Stimulated activated CD4-positive, alpha-beta T cell treated with anti-CD3 and anti-CD28 coated beads, Interleukin-1b, Interleukin-23, amount 100 ng/mL, for 24 hours (primary cell): ENCODE measurements around the gene DAZ2.
"Not testable (repeated sequence)": the region's sequence is repeated elsewhere in the genome, so short reads cannot be mapped to it uniquely, and the experiment has no call there.

ENCODE experiments used
- DNase-seq, 4 experiments: peaks; one replicate each; pipeline ENCODE4 v3.0.0-alpha.2; 2020; ENCODE audit warnings: low read depth in 4 of 4, low spot score in 1 of 4

DAZ2 gene

GRCh38 chrY:23219233-23219632, at the start of gene DAZ2:
TSS of gene DAZ2 (plus strand) at chrY:23219533. CDS start at chrY:23219741, 208 bp downstream.
- not testable (repeated sequence) for DNase-seq

- DNase-seq: not testable (repeated sequence)
Measured at GRCh38 chrY:23198908-23199307, 20.4 kb upstream of the DAZ2 start, which contains the start of gene DAZ1. TSS of gene DAZ1 (minus strand) at chrY:23199008. CDS start at chrY:23198800, 208 bp downstream.

- DNase-seq: not testable (repeated sequence)
Measured at GRCh38 chrY:23207455-23207854, 11.9 kb upstream of the DAZ2 start.

- not testable (repeated sequence) for DNase-seq
Measured at GRCh38 chrY:23209802-23210495, 9.4 kb upstream of the DAZ2 start.

- DNase-seq: not testable (repeated sequence)
Measured at GRCh38 chrY:23210681-23211080, 8.7 kb upstream of the DAZ2 start.
